WERI-Rb-1 (cell line): ENCODE results near the gene ARHGAP35.
"Not testable (repeated sequence)": the region's sequence is repeated elsewhere in the genome, so short reads cannot be mapped to it uniquely, and the experiment has no call there.

Experiments
- DNase-seq: peaks from one replicate; pipeline ENCODE4 v3.0.0-alpha.2; 2020
- H3K27ac ChIP-seq: fragments of 250-450 bp; sonication (Bioruptor Pico); 2 replicates; pipeline ENCODE4 v1.5.1; 2020; ENCODE audit warnings: mild to moderate bottlenecking, moderate library complexity
- H3K27me3 ChIP-seq: fragments of 250-450 bp; sonication (Bioruptor Pico); 2 replicates; pipeline ENCODE4 v1.5.1; 2021; ENCODE audit warnings: mild to moderate bottlenecking, low read depth, moderate library complexity; ENCODE audit not compliant: insufficient read depth, severe bottlenecking
- H3K36me3 ChIP-seq: fragments of 250-450 bp; sonication (Bioruptor Pico); 2 replicates; pipeline ENCODE4 v1.5.1; 2020; ENCODE audit warnings: mild to moderate bottlenecking, moderate library complexity
- H3K4me3 ChIP-seq: 2 replicates; pipeline ENCODE4 v1.5.1; 2011; ENCODE audit warnings: low read depth, mild to moderate bottlenecking, control low read depth, low read length
- H3K9me3 ChIP-seq: fragments of 250-450 bp; sonication (Bioruptor Pico); 2 replicates; pipeline ENCODE4 v1.5.1; 2021; ENCODE audit warnings: mild to moderate bottlenecking, moderate library complexity; ENCODE audit not compliant: severe bottlenecking
- CTCF ChIP-seq: IDR thresholded peaks from 2 replicates; pipeline ENCODE4 v1.5.1; 2011; ENCODE audit warnings: low read depth, mild to moderate bottlenecking, control low read depth, inconsistent platforms, low read length

ARHGAP35 gene

GRCh38 chr19:46875234-46875633 is 14.4 kb downstream of the ARHGAP35 start:
- H3K27ac ChIP-seq = no peak overlapping the region
- no peak overlapping the region for H3K4me3 ChIP-seq
- peaks cover 2% of the 10 kb centered on the region; the same call in 1 of the 2 replicates for H3K36me3 ChIP-seq
- H3K9me3 ChIP-seq = no peaks in the 10 kb centered on the region
- H3K27me3 ChIP-seq = no peaks in the 10 kb centered on the region
- TF ChIP-seq CTCF = no peak
- no peak for DNase-seq

GRCh38 chr19:46875657-46876056 is 14.9 kb downstream of the ARHGAP35 start:
- Histone ChIP-seq H3K36me3 (peaks cover 2% of the 10 kb centered on the region; the same call in 1 of the 2 replicates), H3K4me3 (no peak overlapping the region), H3K9me3 (no peaks in the 10 kb centered on the region), H3K27ac (no peak overlapping the region), H3K27me3 (no peaks in the 10 kb centered on the region)
- TF ChIP-seq CTCF = no peak
- no peak for DNase-seq

GRCh38 chr19:46878613-46879375 is 18.0 kb downstream of the ARHGAP35 start:
- Histone ChIP-seq H3K27ac (peak overlapping the region; percentile 67), H3K4me3 (no peak overlapping the region), H3K36me3 (no peaks in the 10 kb centered on the region), H3K27me3 (no peaks in the 10 kb centered on the region), H3K9me3 (no peaks in the 10 kb centered on the region)
- peak; percentile 83 for DNase-seq
- TF ChIP-seq CTCF = no peak

- H3K27ac ChIP-seq = no peak overlapping the region
- TF ChIP-seq CTCF = no peak
- H3K9me3 ChIP-seq = no peaks in the 10 kb centered on the region
- no peaks in the 10 kb centered on the region for H3K36me3 ChIP-seq
- no peaks in the 10 kb centered on the region for H3K27me3 ChIP-seq
- no peak for DNase-seq
- H3K4me3 ChIP-seq = no peak overlapping the region
Observed at GRCh38 chr19:46880431-46880830, 19.6 kb downstream of the ARHGAP35 start.

GRCh38 chr19:46881092-46881491 is 20.3 kb downstream of the ARHGAP35 start:
- Histone ChIP-seq H3K4me3 (no peak overlapping the region), H3K27me3 (no peaks in the 10 kb centered on the region), H3K36me3 (no peaks in the 10 kb centered on the region), H3K27ac (no peak overlapping the region), H3K9me3 (no peaks in the 10 kb centered on the region)
- TF ChIP-seq CTCF = no peak
- no peak for DNase-seq

- no peak overlapping the region for H3K27ac ChIP-seq
- no peaks in the 10 kb centered on the region for H3K27me3 ChIP-seq
- no peak for DNase-seq
- no peaks in the 10 kb centered on the region for H3K9me3 ChIP-seq
- no peaks in the 10 kb centered on the region for H3K36me3 ChIP-seq
- H3K4me3 ChIP-seq = no peak overlapping the region
- no peak for TF ChIP-seq CTCF
Observed at GRCh38 chr19:46882034-46882433, 21.2 kb downstream of the ARHGAP35 start.

GRCh38 chr19:46882751-46883150 is 22.0 kb downstream of the ARHGAP35 start:
- not testable (repeated sequence) for H3K36me3 ChIP-seq, H3K27ac ChIP-seq, H3K4me3 ChIP-seq, H3K9me3 ChIP-seq, DNase-seq, H3K27me3 ChIP-seq
